Measurements from ENCODE around the gene ADGRV1.

The ADGRV1 gene

DNA sequence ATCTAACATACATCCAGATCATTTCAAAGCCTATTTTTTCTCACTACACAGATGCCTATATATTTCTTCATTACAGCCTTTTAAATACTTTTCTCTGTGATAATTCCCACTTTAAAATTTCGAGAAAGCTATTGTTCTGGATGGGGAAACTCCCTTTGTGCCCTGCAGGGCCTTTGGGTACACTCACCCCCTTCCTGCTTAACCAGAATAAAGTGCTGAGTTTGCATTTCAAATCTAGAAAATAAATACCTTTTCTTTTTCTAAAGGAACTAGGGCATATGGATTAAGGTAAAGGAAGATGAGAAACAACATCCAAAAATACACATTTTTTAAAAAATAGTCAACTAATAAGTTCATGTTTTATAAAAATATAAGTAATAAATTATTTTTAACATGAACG, 323.9 kb downstream of the ADGRV1 start:
- DNase-seq = no peak

- no peak for DNase-seq
Measured at GRCh38 chr5:90885180-90885868, 326.7 kb downstream of the ADGRV1 start.

DNA sequence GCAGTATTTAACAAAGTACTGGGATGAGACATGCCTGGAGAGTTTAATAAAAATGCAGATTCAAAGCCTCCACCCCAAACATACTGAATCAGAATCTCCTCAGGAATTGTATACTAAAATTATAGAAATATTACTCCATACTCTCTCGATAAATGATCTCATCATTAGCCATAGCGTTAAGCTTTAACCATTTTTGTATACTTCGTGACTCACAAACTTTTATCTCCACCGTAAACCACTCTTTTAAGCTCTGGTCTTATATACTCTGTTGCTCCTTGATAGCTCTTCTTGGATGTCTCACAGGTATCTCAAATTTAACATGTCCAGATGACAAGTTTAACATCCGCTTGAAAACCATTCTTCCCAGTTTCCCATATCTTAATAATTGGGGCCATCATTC, 327.8 kb downstream of the ADGRV1 start:
- no peak for DNase-seq

- no peak for DNase-seq
Measured at GRCh38 chr5:90888511-90889324, 330.1 kb downstream of the ADGRV1 start.

DNA sequence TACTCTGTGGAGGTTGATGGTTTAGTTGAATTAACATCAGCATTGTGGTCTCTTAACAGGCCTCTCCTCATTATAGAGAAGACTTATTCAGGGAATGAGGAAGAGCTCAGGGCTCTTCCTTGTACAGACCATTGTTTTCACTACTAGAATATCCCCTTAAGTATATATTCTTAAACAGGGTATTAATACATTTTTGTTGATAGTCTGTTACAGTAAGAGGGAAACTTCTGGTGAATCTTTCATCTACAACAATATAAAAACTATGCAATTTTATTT, 330.7 kb downstream of the ADGRV1 start:
- DNase-seq = no peak

- no peak for DNase-seq
Measured at GRCh38 chr5:90890180-90890579, 331.6 kb downstream of the ADGRV1 start.

- no peak for DNase-seq
Measured at GRCh38 chr5:90894866-90895420, 336.3 kb downstream of the ADGRV1 start.

- DNase-seq = no peak
Measured at GRCh38 chr5:90897618-90898017, 339.0 kb downstream of the ADGRV1 start.

DNA sequence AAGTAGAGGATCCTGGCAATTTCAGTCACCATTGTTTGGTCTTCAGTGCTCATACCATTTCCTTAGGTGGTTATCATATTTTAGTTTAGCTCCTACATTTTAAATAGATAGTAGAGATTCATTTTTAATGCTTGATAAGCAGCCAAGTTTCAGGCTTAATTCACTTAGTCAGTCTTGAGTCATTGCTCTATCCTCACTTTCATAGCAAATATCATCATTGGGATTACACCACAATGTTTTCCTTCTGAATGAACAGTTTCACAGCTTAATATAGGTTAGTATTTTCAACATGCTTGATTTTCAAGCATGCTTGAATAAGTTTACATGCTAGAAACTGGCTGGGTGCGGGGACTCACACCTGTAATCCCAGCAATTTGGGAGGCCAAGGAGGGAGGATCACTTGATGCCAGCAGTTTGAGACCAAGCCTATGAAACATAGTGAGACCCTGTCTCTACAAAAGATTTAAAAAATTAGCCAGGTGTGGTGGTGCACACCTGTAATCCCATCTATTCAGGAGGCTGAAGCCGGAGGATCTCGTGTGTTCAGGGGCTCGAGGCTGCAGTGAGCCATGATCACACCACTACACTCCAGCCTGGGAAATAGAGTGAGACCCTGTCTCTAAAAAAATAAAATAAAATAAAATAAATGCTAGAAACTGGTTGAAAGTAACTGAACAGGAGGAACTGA, 339.9 kb downstream of the ADGRV1 start:
- DNase-seq = no peak

- no peak for DNase-seq
Measured at GRCh38 chr5:90899014-90899604, 340.5 kb downstream of the ADGRV1 start.

GRCh38 chr5:90901261-90901660, 342.7 kb downstream of the ADGRV1 start:
- no peak for DNase-seq

GRCh38 chr5:90902170-90902569, 343.6 kb downstream of the ADGRV1 start:
- DNase-seq = no peak

DNA sequence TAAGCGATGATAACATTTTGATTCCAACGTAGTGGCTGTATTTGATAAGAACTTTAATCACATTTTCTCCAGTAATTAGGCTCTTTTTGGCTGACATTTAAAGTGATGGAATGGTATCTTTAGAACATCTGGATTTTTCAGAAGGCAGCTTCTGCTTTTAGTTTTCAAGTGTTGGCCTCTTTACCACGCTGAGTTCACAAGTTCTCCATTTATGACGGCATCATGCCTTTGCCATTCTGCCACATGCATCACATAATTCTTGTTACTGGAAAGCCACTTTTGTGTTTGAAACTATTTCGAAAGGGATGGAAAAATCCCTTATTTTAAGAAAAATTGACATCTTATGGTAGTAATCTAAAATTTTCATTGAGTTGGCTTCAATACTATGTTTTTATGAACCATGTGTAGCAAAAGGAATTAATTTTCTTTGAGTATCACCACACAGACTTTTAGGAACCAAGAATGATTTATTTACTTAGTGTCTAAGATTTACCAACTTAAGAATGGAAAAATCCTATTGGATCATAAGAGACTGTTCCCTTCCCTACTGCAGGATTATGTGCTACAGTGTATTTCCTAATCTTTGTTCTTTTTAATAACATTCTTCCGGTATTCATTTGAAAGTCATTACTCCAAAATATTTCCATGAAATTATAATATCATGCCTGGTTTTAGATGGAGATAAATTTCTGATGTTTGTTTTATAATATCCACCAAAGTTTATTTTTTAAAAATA, 344.2 kb downstream of the ADGRV1 start:
- DNase-seq = no peak

DNA sequence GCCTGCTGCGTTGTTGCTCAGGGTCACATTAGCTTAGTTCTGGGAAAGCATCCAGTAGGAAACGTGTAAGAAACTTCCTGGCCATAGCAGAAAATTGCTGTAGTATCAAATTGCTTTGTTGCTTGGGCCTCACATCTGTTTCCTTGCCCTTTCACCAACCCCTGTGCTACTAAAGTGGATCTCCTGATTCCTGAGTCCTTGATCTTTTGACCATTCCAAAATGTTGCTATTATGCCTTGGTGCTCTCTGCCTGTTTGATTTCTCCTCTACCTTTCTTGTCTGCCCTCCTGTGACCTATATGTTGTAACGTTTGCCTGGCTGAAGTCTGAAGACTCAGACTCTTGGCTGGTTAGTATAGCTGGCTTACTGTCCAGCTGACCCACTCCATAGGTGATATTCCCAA, 350.5 kb downstream of the ADGRV1 start:
- DNase-seq = no peak

DNA sequence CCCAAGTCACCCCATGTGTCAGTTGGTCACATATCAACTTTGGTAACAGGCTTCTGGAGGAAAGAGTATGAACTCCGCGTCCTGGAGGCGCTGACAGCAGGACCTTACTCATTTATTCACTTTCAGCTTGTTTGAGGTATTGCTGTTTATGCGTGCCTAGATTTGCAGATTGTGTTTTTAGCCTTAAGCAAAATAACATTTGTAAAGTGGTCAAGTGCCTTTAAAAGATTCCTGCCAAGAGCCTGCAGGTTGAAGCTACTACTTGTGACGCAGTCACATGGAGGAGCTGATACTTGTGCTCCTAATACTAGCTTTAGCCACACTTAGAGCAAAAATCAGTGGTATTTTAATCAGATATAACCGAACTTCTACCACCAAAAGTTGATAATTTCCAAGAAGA, 351.3 kb downstream of the ADGRV1 start:
- DNase-seq = no peak

DNA sequence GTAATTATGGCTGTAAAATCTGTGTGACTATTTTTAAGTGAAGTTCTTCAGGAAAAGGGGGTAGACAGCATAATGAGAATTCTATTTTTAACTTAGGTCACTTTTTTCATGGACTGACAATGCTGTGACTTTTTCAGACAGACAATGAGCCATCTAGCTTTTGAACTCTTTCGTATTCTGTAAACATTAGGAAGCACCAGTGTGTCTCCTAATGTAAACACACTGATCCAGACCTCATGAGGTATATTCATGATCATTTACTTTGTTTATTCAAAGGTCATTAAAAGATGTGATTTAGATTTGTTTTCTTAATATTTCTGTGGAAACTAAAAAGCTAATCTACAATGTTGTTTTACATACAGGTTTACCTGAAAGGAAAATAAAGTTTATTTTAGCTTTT, 352.6 kb downstream of the ADGRV1 start:
- DNase-seq = no peak

DNA sequence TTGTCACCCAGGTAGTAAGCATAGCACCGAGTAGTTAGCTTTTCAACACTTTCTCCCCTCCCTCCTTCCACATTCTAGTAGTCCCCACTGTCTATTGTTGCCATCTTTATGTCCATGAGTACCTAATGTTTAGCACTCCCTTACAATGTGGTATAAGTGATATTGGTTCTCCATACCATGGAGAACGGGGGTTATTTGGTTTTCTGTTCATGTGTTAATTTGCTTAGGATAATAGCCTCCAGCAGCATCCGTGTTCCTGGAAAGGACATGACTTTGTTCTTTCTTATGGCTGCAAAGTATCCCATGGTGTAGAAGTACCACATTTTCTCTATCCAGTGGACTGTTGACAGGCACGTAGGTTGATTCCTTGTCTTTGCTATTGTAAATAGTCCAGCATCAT, 353.9 kb downstream of the ADGRV1 start:
- DNase-seq = no peak

DNA sequence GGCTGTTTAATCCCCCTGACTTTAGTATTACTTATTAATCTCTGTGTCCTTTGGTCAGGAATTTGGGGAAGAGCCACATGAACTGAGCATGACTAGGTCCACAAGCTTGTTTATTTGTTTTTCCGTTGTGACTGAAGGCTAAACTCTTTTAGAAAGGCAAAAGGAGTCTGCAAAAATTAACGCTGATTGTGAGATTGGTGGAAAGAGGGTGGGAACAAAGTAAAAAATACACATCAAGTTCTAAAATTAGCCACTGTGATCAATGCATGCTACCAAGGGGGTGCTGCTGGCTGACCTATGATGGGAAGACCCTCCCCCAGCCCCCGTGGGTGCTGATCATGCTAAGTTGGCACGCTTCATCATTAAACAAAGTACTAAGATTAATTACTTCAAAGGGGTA, 356.8 kb downstream of the ADGRV1 start:
- no peak for DNase-seq

- no peak for DNase-seq
Measured at GRCh38 chr5:90916947-90917800, 358.6 kb downstream of the ADGRV1 start.

- no peak for DNase-seq
Measured at GRCh38 chr5:90917928-90918668, 359.5 kb downstream of the ADGRV1 start.

DNA sequence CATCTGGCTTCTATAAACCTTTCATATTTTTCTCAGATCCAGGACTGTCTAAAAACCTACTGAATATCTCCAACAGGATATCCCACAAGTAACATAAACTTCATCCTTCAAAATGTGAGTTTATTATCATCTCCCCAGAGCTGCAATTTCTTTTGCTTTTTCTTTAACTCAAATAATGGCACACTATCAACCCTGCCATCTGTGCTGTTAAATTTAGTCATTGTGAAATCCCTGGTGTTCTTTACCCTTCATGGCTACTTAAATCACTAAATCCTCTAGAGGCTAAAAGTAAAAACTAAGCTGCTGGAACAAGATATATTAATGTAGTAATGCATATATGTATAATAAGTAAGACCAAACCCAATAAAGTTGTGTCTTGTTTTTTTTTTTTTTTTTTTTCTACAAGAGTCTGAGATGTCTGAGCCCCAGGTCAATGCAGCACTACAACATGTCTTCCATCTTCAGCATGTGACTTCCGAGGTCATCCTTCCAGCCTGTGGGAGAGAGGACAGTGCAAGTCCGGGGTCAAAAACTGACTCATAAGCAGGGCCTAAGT, 362.9 kb downstream of the ADGRV1 start:
- no peak for DNase-seq
